Panc1 (cell line): Measurements from ENCODE around the gene NHLRC1. TPM values are rescaled to one million over a fixed set of nuclear protein-coding genes. Genes with fewer than 3 reads are reported as not detected.

Experiments
- ATAC-seq: fragments of 200-7000 bp; cut with Tn5 transposase; 2 replicates; pipeline ENCODE4 v1.9.1; 2020; ENCODE audit warnings: mild to moderate bottlenecking, moderate library complexity
- BruUV-seq: library from RNA; stranded (reverse); fragments of 400-500 nt; replicated peaks from 2 replicates; lab custom pipeline; 2021; lab: Mats Ljungman, UMichigan
- CTCF ChIA-PET: fragments of 300-600 bp; sonication (Branson Sonifier 250); formaldehyde crosslinking; loops from one replicate; lab custom pipeline; 2022; ENCODE audit warnings: antibody characterized with exemption; lab: Charles Lee
- POLR2A ChIA-PET: fragments of 300-600 bp; sonication (Branson Sonifier 250); formaldehyde crosslinking; loops from one replicate; lab custom pipeline; 2022; ENCODE audit warnings: antibody characterized with exemption; lab: Charles Lee
- DNase-seq: peaks from one replicate; pipeline ENCODE4 v3.0.0-alpha.2; 2010; ENCODE audit warnings: low read depth, low spot score
- H3K27ac ChIP-seq: 2 replicates; pipeline ENCODE4 v1.5.1; 2011; ENCODE audit warnings: mild to moderate bottlenecking, low read length, inconsistent platforms
- H3K27me3 ChIP-seq: fragments of 200-500 bp; sonication (Bioruptor generic); 2 replicates; pipeline ENCODE4 v1.6.0; 2014; ENCODE audit warnings: low read length, inconsistent platforms; ENCODE audit not compliant: control insufficient read depth, insufficient read depth
- H3K36me3 ChIP-seq: fragments of 200-500 bp; sonication (Bioruptor generic); 2 replicates; pipeline ENCODE4 v1.5.1; 2014; ENCODE audit warnings: inconsistent platforms, mild to moderate bottlenecking, low read length, moderate library complexity; ENCODE audit not compliant: control insufficient read depth, insufficient read depth
- H3K4me1 ChIP-seq: 2 replicates; pipeline ENCODE4 v1.5.1; 2011; ENCODE audit warnings: inconsistent platforms, mild to moderate bottlenecking, low read length, moderate library complexity; ENCODE audit not compliant: control insufficient read depth, insufficient read depth
- H3K4me3 ChIP-seq, 2 experiments: 2 replicates each; pipeline ENCODE4 v1.5.1; 2011 to 2012; ENCODE audit warnings: low read depth in 2 of 2, low read length in 2 of 2, mild to moderate bottlenecking in 2 of 2, inconsistent platforms in 1 of 2, moderate library complexity in 1 of 2
- H3K9me3 ChIP-seq: fragments of 200-500 bp; sonication (Bioruptor generic); 2 replicates; pipeline ENCODE4 v1.5.1; 2014; ENCODE audit warnings: low read depth, mild to moderate bottlenecking, inconsistent platforms, low read length, moderate library complexity; ENCODE audit not compliant: control insufficient read depth, insufficient read depth
- POLR2AphosphoS5 ChIP-seq: IDR thresholded peaks from 2 replicates; pipeline ENCODE4 v1.6.1; 2012; ENCODE audit warnings: mild to moderate bottlenecking, low read depth, low read length, moderate library complexity
- SIN3A ChIP-seq: IDR thresholded peaks from 2 replicates; pipeline ENCODE4 v1.6.1; 2012; ENCODE audit warnings: low read depth, mild to moderate bottlenecking, low read length, moderate library complexity, borderline replicate concordance; ENCODE audit not compliant: insufficient read depth
- TCF7L2 ChIP-seq: IDR thresholded peaks from 2 replicates; pipeline ENCODE4 v1.6.1; 2011; ENCODE audit warnings: mild to moderate bottlenecking, low read depth, low read length, inconsistent platforms
- in situ Hi-C: cut with HindIII; loops from 2 replicates; pipeline ENCODE4 v1.10.0; 2016; ENCODE audit warnings: low sequenced_read_pairs, low pct_unique_long_range_greater_than_20kb
- intact Hi-C: fragments of 100-400 bp; cut with micrococcal nuclease; formaldehyde crosslinking; loops from one replicate; pipeline ENCODE4 v1.10.0; 2022; ENCODE audit not compliant: unreplicated experiment
- total RNA-seq: library from RNA; stranded (reverse); gene quantifications from one replicate; pipeline ENCODE4 v1.2.1, GENCODE V29; 2021; ENCODE audit not compliant: unreplicated experiment
- TF ChIP-seq, protein P1 (sequence below): fragments of 450-650 bp; IDR thresholded peaks from 2 replicates; pipeline ENCODE4 v1.5.1; 2017; ENCODE audit warnings: mild to moderate bottlenecking
- TF ChIP-seq, protein P2 (sequence below), 2 experiments: IDR thresholded peaks; 2 replicates each; pipeline ENCODE4 v1.6.1; 2011 to 2012; ENCODE audit warnings: low read depth in 2 of 2, control low read depth in 1 of 2, low read length in 1 of 2, mild to moderate bottlenecking in 1 of 2, moderate library complexity in 1 of 2; ENCODE audit not compliant: insufficient read depth in 1 of 2

The NHLRC1 gene
- total RNA-seq, 1 experiment from 2014 or later = 2.1 TPM

DNA sequence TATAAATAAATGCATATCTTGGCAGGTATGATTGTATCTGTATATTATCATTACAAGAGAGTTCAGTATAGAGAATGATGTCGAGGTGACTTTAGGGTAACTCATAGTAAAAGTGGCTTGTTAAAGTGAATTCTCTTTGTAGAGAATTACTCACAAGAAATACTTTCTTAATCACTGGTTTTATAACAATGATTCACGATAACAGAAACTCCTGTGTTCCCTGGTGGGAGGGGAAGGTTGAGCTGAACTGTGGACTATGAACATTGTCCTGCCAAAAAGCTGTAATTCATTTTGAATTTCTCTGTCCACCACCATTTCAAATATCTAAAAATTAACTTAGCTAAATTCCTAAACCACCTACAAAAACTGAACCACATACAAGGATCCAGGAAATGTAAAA lies 24.7 kb upstream of the NHLRC1 start:
- Histone ChIP-seq H3K36me3 (no peaks in the 10 kb centered on the region), H3K4me3 (no peak overlapping the region), H3K27ac (no peak overlapping the region), H3K9me3 (no peaks in the 10 kb centered on the region), H3K27me3 (no peaks in the 10 kb centered on the region), H3K4me1 (no peaks in the 10 kb centered on the region)
- intact Hi-C loops = no loop called here
- ChIA-PET CTCF (no interaction called here), POLR2A (no interaction called here)
- DNase-seq (no peak), ATAC-seq (peak; percentile 58; the same call in 1 of the 2 replicates)
- TF ChIP-seq, protein P1, sequence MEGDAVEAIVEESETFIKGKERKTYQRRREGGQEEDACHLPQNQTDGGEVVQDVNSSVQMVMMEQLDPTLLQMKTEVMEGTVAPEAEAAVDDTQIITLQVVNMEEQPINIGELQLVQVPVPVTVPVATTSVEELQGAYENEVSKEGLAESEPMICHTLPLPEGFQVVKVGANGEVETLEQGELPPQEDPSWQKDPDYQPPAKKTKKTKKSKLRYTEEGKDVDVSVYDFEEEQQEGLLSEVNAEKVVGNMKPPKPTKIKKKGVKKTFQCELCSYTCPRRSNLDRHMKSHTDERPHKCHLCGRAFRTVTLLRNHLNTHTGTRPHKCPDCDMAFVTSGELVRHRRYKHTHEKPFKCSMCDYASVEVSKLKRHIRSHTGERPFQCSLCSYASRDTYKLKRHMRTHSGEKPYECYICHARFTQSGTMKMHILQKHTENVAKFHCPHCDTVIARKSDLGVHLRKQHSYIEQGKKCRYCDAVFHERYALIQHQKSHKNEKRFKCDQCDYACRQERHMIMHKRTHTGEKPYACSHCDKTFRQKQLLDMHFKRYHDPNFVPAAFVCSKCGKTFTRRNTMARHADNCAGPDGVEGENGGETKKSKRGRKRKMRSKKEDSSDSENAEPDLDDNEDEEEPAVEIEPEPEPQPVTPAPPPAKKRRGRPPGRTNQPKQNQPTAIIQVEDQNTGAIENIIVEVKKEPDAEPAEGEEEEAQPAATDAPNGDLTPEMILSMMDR = no peak
- no peak for TF ChIP-seq TCF7L2
- BruUV-seq = no TSS peak
- in situ Hi-C loops = no loop called here

DNA sequence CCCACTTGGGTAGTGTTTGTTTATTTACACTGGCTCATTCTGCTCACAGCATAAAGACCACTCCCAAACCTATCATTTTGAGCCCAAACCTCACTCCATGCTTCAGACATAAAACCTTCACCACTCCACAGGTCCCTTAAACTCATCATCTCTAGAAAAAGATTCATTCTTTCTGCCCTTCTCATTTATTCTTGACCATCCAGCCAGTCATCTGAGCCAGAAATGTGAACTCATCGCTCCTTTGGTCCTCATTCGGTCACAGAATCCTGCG lies 20.0 kb upstream of the NHLRC1 start:
- Histone ChIP-seq H3K27ac (no peak overlapping the region), H3K4me3 (no peak overlapping the region), H3K9me3 (no peaks in the 10 kb centered on the region), H3K36me3 (no peaks in the 10 kb centered on the region), H3K27me3 (no peaks in the 10 kb centered on the region), H3K4me1 (no peaks in the 10 kb centered on the region)
- ChIA-PET CTCF (no interaction called here), POLR2A (no interaction called here)
- intact Hi-C loops = no loop called here
- DNase-seq (no peak), ATAC-seq (no peak)
- in situ Hi-C loops = no loop called here
- BruUV-seq = no TSS peak
- TF ChIP-seq POLR2AphosphoS5 = no peak
- TF ChIP-seq, protein P1 = no peak
- TF ChIP-seq SIN3A = no peak

DNA sequence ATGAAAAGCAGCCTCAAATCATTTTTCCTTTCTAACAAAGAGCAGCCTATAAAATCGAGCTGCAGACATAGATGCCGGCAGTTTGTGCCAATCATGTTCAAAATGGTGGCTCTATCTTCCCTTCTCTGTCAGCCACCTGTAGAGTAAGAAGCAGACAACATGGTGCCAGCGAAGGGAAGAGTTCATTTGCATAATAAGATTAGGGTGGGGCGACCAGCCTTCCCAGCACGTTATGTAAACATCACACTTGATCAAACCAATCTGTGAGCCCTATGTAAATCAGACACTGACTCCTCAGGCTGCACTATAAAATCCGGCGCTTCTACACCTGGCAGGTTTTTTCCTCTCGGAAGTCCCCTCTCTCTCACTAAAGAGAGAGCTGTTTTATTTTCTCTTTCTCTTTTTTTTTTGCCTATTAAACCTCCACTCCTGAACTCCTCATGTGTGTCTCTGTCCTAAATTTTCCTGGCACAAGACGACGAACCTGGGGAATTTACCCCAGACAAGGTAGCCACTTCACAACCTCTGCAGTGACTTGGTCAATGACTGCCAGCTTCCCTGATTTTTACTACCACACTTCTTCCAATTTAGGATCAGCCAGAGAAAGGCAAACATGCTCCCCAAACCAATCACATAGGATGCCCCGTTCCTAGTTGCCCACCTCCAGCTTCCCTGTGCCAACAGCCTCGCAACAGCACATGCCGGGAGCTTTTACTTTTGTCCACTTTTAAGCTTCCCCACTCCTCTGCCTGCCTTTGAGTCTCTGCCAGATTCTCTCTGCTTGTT lies 19.5 kb upstream of the NHLRC1 start:
- intact Hi-C loops (no loop called here), in situ Hi-C loops (no loop called here)
- Histone ChIP-seq H3K4me1 (no peaks in the 10 kb centered on the region), H3K27me3 (no peaks in the 10 kb centered on the region), H3K4me3 (no peak overlapping the region), H3K36me3 (no peaks in the 10 kb centered on the region), H3K27ac (no peak overlapping the region), H3K9me3 (no peaks in the 10 kb centered on the region)
- ChIA-PET CTCF (no interaction called here), POLR2A (no interaction called here)
- TF ChIP-seq TCF7L2 (no peak), POLR2AphosphoS5 (no peak)
- TF ChIP-seq, protein P2, sequence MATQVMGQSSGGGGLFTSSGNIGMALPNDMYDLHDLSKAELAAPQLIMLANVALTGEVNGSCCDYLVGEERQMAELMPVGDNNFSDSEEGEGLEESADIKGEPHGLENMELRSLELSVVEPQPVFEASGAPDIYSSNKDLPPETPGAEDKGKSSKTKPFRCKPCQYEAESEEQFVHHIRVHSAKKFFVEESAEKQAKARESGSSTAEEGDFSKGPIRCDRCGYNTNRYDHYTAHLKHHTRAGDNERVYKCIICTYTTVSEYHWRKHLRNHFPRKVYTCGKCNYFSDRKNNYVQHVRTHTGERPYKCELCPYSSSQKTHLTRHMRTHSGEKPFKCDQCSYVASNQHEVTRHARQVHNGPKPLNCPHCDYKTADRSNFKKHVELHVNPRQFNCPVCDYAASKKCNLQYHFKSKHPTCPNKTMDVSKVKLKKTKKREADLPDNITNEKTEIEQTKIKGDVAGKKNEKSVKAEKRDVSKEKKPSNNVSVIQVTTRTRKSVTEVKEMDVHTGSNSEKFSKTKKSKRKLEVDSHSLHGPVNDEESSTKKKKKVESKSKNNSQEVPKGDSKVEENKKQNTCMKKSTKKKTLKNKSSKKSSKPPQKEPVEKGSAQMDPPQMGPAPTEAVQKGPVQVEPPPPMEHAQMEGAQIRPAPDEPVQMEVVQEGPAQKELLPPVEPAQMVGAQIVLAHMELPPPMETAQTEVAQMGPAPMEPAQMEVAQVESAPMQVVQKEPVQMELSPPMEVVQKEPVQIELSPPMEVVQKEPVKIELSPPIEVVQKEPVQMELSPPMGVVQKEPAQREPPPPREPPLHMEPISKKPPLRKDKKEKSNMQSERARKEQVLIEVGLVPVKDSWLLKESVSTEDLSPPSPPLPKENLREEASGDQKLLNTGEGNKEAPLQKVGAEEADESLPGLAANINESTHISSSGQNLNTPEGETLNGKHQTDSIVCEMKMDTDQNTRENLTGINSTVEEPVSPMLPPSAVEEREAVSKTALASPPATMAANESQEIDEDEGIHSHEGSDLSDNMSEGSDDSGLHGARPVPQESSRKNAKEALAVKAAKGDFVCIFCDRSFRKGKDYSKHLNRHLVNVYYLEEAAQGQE (IDR thresholded peaks at IDR 0.05; ENCODE audit: insufficient read depth in 1 of 2, low read depth in 2 of 2, low read length in 1 of 2) = no peak
- ATAC-seq (no peak), DNase-seq (no peak)
- no TSS peak for BruUV-seq
